Smooth muscle cell (in vitro differentiated cells): ENCODE data around the gene SLC5A11. TPM values are rescaled to one million over a fixed set of nuclear protein-coding genes. Genes with fewer than 3 reads are reported as not detected.
A peak's percentile ranks its signal among the peaks of the same experiment; 100 is the strongest.

Experiments used
- DNase-seq: peaks from one replicate; lab custom pipeline; 2025; ENCODE audit not compliant: unreplicated experiment; lab: John Stamatoyannopoulos, UW
- H2AFZ ChIP-seq: fragments of 200-600 bp; sonication (generic); 2 replicates; pipeline ENCODE4 v1.6.0; 2016; ENCODE audit warnings: antibody characterized with exemption, low read depth, mild to moderate bottlenecking
- H3F3A ChIP-seq: fragments of 200-600 bp; sonication (generic); 2 replicates; pipeline ENCODE4 v1.6.0; 2017; ENCODE audit warnings: antibody characterized with exemption, low read depth
- H3K27ac ChIP-seq: fragments of 200-600 bp; sonication (generic); 2 replicates; pipeline ENCODE4 v1.5.1; 2016; ENCODE audit warnings: low read depth, mild to moderate bottlenecking
- H3K27me3 ChIP-seq: fragments of 200-600 bp; sonication (generic); 2 replicates; pipeline ENCODE4 v1.6.1; 2016; ENCODE audit warnings: low read depth, mild to moderate bottlenecking
- H3K36me3 ChIP-seq: fragments of 200-600 bp; sonication (generic); 2 replicates; pipeline ENCODE4 v1.5.1; 2016; ENCODE audit warnings: low read depth
- H3K4me1 ChIP-seq: fragments of 200-600 bp; sonication (generic); 2 replicates; pipeline ENCODE4 v1.5.1; 2016; ENCODE audit warnings: low read depth
- H3K4me2 ChIP-seq: fragments of 200-600 bp; sonication (generic); 2 replicates; pipeline ENCODE4 v1.6.0; 2016; ENCODE audit warnings: mild to moderate bottlenecking
- H3K4me3 ChIP-seq: fragments of 200-600 bp; sonication (generic); 2 replicates; pipeline ENCODE4 v1.5.1; 2016; ENCODE audit warnings: mild to moderate bottlenecking
- H3K79me2 ChIP-seq: fragments of 200-600 bp; sonication (generic); 2 replicates; pipeline ENCODE4 v1.6.0; 2016; ENCODE audit warnings: low read depth, mild to moderate bottlenecking
- H3K9ac ChIP-seq: fragments of 200-600 bp; sonication (generic); 2 replicates; pipeline ENCODE4 v1.6.0; 2016; ENCODE audit warnings: low read depth
- H3K9me3 ChIP-seq: fragments of 200-600 bp; sonication (generic); replicated peaks from 2 replicates; pipeline ENCODE4 v1.5.1; 2016; ENCODE audit warnings: low read depth
- H4K20me1 ChIP-seq: fragments of 200-600 bp; sonication (generic); 2 replicates; pipeline ENCODE4 v1.6.0; 2016; ENCODE audit warnings: low read depth
- WGBS: methylation state at CpG from one replicate; pipeline ENCODE4 v1.1.7; 2016; ENCODE audit warnings: low lambda C conversion rate; 5-methylcytosine and 5-hydroxymethylcytosine counted together
- polyA plus RNA-seq: library from polyadenylated mRNA; unstranded; fragments of >200 nt; fragmentation: Nextera tagmentation; extraction: Ambion mirVana; gene quantifications from 2 replicates; pipeline ENCODE4 v1.2.1, GENCODE V29; 2016
- total RNA-seq: library from RNA; depleted of rRNA; stranded (reverse); fragments of >200 nt; gene quantifications from 2 replicates; pipeline ENCODE4 v1.2.3, GENCODE V29; 2014
- TF ChIP-seq, protein P1 (sequence below): fragments of 200-600 bp; sonication (generic); IDR thresholded peaks from 2 replicates; pipeline ENCODE4 v1.5.1; 2017; ENCODE audit warnings: borderline replicate concordance, mild to moderate bottlenecking, antibody characterized with exemption; ENCODE audit not compliant: insufficient read depth, poor library complexity, severe bottlenecking

The SLC5A11 gene
- total and polyA plus RNA-seq, 2 experiments from 2014 or later, result not detected

DNA sequence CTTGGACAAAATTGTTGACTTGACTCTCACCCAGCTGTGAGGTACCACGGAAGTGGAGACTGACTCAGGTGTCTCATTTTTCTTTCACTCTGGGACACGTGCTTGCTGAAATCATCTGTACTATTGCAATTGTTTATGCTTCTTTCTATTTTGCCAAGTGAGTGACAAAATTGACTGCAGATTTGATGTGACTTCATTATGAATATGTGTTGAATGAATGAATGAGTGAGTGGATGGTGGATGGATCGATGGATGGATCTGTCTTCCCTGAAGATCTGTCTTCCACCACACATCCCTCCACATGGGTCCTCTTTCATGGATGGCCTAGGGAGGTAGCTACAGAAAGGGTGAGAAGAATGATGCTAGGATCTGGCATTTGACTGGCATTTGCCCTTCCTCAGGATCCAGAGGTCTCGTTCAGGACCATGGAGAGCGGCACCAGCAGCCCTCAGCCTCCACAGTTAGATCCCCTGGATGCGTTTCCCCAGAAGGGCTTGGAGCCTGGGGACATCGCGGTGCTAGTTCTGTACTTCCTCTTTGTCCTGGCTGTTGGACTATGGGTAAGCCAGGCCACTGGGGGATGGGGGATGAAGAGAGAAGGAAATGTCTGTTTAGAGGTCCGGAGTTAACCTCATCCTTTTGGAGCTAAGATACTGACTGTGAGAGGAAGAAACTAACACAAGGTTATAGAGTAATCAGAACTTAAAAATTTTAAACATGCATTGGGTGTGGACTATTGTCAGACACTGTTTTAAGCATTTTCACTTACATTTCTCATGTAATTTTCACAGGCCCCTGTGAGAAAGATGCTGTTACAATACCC is 12.7 kb downstream of the SLC5A11 start:
- no peaks in the 10 kb centered on the region for H3K79me2 ChIP-seq
- H3K4me1 ChIP-seq, result no peaks in the 10 kb centered on the region
- TF ChIP-seq, protein P1, sequence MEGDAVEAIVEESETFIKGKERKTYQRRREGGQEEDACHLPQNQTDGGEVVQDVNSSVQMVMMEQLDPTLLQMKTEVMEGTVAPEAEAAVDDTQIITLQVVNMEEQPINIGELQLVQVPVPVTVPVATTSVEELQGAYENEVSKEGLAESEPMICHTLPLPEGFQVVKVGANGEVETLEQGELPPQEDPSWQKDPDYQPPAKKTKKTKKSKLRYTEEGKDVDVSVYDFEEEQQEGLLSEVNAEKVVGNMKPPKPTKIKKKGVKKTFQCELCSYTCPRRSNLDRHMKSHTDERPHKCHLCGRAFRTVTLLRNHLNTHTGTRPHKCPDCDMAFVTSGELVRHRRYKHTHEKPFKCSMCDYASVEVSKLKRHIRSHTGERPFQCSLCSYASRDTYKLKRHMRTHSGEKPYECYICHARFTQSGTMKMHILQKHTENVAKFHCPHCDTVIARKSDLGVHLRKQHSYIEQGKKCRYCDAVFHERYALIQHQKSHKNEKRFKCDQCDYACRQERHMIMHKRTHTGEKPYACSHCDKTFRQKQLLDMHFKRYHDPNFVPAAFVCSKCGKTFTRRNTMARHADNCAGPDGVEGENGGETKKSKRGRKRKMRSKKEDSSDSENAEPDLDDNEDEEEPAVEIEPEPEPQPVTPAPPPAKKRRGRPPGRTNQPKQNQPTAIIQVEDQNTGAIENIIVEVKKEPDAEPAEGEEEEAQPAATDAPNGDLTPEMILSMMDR, result no peak
- no peak overlapping the region for H3K27ac ChIP-seq
- no peaks in the 10 kb centered on the region for H3K9me3 ChIP-seq
- no peak overlapping the region for H3K9ac ChIP-seq
- no peak overlapping the region for H3K4me3 ChIP-seq
- H2AFZ ChIP-seq, result no peak overlapping the region
- H4K20me1 ChIP-seq, result no peaks in the 10 kb centered on the region
- DNase-seq, result peak; percentile 16
- no peaks in the 10 kb centered on the region for H3F3A ChIP-seq
- H3K4me2 ChIP-seq, result no peak overlapping the region
- WGBS, result 34% methylated on average over 9 of the region's 9 CpGs
- H3K27me3 ChIP-seq, result no peaks in the 10 kb centered on the region
- no peaks in the 10 kb centered on the region for H3K36me3 ChIP-seq

GRCh38 chr16:24861461-24861860 is 15.7 kb downstream of the SLC5A11 start:
- no peaks in the 10 kb centered on the region for H3K79me2 ChIP-seq
- no peaks in the 10 kb centered on the region for H3K9me3 ChIP-seq
- H4K20me1 ChIP-seq, result no peaks in the 10 kb centered on the region
- no peaks in the 10 kb centered on the region for H3K4me1 ChIP-seq
- no peak overlapping the region for H3K9ac ChIP-seq
- H2AFZ ChIP-seq, result no peak overlapping the region
- TF ChIP-seq, protein P1, result no peak
- no peak overlapping the region for H3K4me2 ChIP-seq
- H3K27ac ChIP-seq, result no peak overlapping the region
- WGBS, result 88% methylated on average over 1 of the region's 1 CpG
- H3K27me3 ChIP-seq, result no peaks in the 10 kb centered on the region
- H3K4me3 ChIP-seq, result no peak overlapping the region
- no peak for DNase-seq
- no peaks in the 10 kb centered on the region for H3F3A ChIP-seq
- no peaks in the 10 kb centered on the region for H3K36me3 ChIP-seq

- Histone ChIP-seq H3K27me3 (no peaks in the 10 kb centered on the region), H2AFZ (no peak overlapping the region), H3K79me2 (no peaks in the 10 kb centered on the region), H3K9me3 (no peaks in the 10 kb centered on the region), H3K4me2 (no peak overlapping the region), H3K9ac (no peak overlapping the region), H3K4me1 (no peaks in the 10 kb centered on the region), H4K20me1 (no peaks in the 10 kb centered on the region), H3K36me3 (no peaks in the 10 kb centered on the region), H3K27ac (no peak overlapping the region), H3F3A (no peaks in the 10 kb centered on the region), H3K4me3 (no peak overlapping the region)
- TF ChIP-seq, protein P1, result no peak
- DNase-seq, result no peak
- WGBS, result 87% methylated on average over 3 of the region's 3 CpGs
These were observed 18.0 kb downstream of the SLC5A11 start for GRCh38 chr16:24863582-24864437.
